Right hindlimb (tissue), 1 donor: ENCODE data around the gene GRIK4.

Source experiments
- DNase-seq: peaks from one replicate; pipeline ENCODE4 v3.0.0-alpha.2; 2018

The GRIK4 gene

GRCh38 chr11:120867024-120867423 lies 355.5 kb downstream of the GRIK4 start:
- no peak for DNase-seq

- DNase-seq: no peak
These were observed 356.0 kb downstream of the GRIK4 start for GRCh38 chr11:120867531-120867930.

DNA sequence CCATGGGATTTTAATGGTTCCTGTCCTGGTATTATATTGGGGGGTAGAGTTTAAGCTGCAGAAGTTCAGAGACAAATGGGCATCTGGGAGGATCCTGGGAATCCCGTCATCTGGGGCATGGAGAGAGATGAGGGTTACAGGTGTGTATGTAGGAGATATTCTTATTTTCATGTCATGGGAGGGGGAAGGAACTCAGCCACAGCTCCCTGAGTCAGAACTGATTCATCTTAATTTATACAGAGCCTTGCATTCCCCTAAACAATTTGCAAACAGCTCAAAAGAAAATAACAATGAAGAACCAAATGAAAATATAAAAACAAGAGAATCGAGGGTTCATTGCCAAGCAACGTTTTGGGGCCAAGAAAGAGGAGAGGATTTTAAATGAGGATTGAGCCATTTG lies 356.4 kb downstream of the GRIK4 start:
- no peak for DNase-seq

DNA sequence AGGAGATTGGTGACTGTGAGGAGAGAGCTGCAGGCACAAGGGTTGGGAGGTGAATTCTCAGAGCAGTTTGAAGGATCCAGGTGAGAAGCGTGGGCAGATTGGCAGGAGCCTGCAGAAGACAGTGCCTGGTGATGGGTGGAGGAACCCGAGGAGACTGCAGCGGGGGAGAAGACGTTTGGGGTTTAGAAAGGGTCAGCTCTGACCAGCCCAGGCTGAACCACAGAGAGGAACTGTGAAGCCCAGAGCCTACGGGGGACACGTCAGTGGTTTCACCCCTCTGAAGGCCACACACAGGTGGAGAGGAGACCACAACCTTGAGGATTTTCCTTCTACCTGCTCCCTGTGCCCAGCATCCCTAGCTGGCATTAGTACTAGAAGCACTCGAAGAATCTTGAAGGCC lies 357.5 kb downstream of the GRIK4 start:
- no peak for DNase-seq

GRCh38 chr11:120869516-120870011 lies 358.0 kb downstream of the GRIK4 start:
- DNase-seq: no peak

DNA sequence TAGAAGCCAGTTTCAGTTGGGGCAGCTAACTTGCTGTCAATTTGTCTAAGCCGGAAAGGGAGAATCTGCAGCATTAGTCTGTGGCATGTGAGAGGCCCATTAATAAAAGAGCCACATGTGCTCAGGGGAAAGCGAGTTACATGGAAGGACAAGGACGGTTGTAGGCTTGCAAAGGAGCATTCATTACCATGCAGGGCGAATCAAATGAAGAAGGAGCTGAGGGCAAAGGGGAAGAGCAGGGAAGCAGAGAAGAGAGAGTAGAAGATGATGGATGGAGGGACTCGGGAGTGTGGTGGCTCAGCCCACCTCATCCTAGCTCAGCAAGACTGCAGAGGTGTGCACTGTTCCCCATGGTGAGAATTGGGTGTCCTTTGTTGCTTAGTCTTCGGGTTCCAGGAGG lies 359.6 kb downstream of the GRIK4 start:
- DNase-seq: no peak

- DNase-seq: no peak
These were observed 360.4 kb downstream of the GRIK4 start for GRCh38 chr11:120871924-120872323.

- no peak for DNase-seq
These were observed 362.6 kb downstream of the GRIK4 start for GRCh38 chr11:120873966-120874735.

- no peak for DNase-seq
These were observed 364.4 kb downstream of the GRIK4 start for GRCh38 chr11:120875986-120876385.

- no peak for DNase-seq
These were observed 366.3 kb downstream of the GRIK4 start for GRCh38 chr11:120877746-120878365.

DNA sequence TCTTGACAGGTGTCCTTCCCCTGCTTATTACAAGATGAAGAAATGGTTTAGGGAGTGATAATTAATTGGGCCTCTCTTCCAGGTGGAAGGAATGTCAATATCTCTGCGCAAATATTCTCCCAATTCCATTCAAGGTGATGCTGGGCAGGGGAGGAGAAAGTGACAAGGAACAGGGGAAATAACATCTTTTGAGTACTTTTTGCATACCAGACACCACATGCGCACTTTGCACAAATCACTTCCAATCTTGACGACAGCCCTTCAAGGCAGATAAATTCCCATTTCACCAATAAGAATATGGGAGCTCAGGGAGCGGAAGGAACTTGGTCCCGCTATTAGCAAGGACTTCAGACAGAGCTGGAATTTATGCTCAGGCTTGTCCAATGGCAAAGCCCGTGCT lies 367.2 kb downstream of the GRIK4 start:
- DNase-seq: no peak

DNA sequence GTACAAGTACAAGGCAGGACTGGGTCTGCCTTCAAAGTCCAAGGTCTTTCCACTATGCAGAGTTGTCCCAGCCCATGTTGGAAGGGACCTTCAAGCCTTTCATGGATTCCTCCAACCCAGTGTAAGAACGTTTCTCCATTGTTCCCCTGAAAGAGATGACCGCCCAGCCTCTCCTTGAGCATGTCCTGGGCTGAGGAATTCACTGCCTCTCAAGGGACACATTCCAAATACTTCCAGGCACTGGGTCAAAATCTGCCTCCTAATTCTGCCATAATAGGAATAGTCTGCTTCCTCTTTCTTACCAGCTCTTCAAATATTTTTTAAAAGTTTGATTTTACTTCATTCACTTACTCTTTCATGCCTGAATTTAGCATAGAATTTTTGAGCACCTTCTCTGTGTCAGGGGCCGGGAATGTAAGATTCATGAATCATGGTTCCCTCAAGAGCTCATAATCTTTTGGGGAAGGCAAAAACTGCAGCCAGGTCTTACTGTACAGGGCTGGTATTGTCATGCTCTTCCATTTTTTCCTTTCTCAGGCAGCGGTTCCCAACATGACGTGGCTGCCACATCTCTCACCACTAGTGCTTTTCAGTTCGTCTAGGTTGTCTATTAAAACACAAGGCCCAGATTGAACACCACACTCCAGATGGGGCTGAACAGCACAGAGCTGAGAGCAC lies 369.1 kb downstream of the GRIK4 start:
- no peak for DNase-seq

GRCh38 chr11:120881596-120881995 lies 370.0 kb downstream of the GRIK4 start:
- DNase-seq: no peak

DNA sequence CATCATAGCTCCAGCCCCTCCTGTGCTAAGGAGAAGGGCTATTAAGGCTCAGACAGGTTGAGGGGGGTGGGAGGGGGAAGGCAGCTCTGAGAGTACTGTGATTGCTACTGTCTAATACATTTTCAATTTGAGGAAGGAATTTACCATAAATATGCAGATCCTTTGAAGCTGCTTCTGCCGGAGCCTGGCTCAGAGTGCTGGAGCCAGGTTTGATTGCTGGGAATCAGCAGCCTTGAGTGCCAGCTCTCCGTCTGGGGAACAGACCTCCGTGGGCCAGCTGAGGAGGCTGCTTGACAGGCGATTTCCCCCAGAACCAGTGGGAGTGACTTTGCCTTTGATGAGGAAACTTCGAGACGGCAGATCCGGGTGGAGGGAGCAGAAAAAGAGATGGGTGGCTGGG lies 370.6 kb downstream of the GRIK4 start:
- no peak for DNase-seq

DNA sequence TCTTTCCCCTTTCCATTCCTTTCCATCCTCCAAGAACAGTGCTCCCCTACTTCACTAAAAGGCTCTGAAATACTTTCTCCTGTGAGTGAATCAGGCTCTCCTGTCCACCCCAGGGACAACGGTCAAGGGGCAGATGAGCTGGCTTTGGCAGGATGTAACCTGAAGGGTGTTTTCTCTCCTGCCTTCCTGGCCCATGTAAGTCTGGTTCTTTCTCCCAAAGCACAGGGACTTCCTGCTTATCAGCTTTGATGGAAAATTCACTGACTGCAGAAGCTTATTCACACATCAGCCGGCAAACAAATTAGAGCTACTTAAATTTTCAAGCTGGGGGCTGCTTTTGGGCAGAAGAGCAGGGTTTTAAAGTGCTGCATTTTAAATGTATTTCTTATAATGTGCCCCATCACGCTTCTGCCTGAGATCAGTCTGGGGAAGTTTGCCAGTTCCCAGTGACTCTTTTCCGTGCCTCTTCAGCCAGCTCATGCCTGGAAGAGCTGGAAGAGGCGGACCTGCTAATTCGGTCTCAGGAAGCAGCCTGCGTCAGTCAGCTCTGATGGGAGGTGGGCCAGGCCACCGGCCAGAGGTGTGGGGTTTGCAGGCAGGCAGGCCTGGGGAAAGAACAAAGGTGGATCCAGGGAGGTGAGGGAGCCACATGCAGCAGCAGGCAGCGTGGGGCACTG lies 372.0 kb downstream of the GRIK4 start:
- peak; percentile 83 for DNase-seq

DNA sequence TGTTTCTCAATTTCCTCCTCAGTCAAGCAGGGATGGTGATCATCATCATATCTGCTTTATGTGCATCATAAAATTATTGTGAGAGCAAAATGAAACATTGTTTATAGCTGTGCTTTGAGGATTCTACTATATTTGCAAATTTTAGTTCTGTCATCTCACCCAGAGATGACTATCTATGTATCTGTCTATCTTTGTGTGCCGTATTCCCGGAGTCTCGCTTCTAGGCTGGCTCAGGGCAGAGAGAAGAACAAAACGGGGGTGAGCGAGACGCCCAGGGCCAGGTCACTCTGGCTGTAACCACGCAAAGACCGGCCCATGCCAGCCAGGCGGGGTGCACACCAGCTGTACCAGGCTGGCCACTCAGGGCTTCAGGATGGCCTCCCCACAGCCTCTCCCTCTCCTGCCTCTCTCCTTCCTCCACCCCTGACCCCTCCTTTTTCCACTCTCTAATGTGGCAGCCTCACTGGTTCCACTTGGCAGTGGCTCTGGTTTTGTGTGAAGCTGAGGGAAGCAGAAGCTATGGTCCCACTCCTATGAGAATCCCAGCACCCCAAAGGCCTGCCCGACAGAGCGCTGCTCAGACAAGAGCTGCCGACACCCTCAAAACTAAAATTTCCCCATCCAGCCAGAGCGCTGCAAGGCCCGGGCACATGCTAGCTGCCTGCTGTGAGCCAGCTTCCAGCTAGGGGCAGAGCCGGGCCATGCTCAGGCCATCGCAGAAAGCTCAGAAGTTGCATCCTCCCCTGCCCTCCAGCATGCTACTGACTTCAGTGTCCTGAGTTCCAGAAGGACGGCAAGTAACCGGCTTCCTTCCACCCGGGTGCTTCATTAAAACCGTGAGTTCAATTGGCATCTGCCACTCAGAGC lies 372.8 kb downstream of the GRIK4 start:
- no peak for DNase-seq

- no peak for DNase-seq
These were observed 379.2 kb downstream of the GRIK4 start for GRCh38 chr11:120890609-120891320.

DNA sequence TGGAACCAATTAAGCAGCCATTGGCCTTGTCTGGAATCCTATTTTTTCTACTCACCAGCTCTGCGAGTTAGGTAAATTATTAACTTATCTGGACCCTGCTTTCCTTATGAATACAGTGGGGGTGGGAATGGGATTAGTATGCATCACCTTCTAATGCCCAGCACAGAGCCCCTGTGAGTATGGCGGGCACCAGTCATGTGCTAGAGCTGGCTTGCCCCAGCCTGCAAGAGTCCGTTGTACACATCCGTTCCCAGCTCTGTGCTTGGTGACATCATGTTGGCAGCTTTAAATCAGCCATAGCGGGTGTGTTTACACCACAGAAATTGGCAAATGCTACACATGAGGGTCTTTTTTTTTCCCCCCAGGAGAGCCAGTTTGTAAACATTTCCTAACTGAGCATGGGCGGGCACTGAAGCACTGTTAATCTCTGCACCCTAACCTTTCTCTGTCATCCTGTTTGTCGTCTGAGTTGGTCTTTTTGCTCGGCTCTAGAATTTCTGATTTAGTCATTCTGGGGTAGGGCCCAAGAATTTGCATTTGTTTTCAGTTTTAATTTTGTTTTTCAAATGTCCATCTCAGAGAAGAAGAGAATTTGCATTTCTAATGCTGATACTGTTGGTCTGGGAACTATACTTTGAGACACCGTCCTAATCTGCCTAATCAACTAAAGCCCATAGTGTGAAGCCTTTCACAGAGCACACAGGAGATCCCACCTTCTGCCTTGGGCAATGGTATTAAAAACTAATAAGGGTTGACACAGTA lies 382.1 kb downstream of the GRIK4 start:
- no peak for DNase-seq

- no peak for DNase-seq
These were observed 382.8 kb downstream of the GRIK4 start for GRCh38 chr11:120894202-120894985.

GRCh38 chr11:120896687-120897086 lies 385.1 kb downstream of the GRIK4 start:
- no peak for DNase-seq
